Measurements from ENCODE around the gene SYT12.
"Not testable (repeated sequence)": the region's sequence is repeated elsewhere in the genome, so short reads cannot be mapped to it uniquely, and the experiment has no call there.

SYT12 gene

DNA sequence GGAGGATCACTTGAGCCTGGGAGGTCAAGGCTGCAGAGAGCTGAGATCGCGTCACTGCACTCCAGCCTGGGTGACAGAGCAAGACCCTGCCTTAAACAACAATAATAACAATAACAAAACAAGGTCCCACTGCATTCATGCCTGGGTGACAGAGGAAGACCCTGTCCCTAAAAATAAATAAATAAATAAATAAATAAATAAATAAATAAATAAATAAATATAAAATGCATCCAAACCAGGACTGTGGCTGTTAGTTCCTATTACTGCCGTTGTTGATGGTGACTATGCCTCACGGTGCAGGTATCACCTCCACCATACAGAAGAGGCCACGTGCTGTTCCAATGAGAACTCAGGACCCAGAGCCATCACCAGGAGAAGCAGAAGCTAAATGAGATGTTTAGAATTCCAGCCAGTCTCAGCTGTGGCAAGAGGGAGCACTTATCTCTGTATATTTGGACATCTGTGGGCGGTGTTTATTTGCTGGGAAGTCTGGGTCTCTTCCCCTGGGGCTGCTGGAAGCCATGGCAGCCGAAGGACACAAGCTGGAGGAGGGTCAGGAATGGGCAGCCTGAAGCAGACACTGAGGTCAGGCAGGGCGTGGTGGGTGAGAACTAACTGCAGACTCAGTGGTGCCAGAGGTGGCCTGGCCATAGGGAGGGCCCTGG is 26.2 kb upstream of the SYT12 start:
- DNase-seq: peak; percentile 57

DNA sequence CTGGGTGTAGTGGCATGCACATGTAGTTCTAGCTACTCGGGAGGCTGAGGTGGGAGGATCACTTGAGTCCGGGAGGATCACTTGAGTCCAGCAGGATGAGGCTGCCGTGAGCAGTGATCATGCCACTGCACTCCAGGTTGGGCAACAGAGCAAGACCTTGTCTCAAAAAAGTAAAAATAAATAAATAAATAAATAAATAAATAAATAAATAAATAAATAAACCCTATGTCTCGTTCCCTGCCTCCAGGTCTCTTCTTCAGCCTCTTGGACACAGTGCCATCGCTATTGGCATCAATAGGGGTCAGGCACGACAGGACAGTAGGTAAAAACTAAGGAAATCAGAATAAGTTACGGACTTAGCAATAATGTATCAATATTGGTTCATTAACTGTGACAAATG is 23.4 kb upstream of the SYT12 start:
- no peak for DNase-seq

DNA sequence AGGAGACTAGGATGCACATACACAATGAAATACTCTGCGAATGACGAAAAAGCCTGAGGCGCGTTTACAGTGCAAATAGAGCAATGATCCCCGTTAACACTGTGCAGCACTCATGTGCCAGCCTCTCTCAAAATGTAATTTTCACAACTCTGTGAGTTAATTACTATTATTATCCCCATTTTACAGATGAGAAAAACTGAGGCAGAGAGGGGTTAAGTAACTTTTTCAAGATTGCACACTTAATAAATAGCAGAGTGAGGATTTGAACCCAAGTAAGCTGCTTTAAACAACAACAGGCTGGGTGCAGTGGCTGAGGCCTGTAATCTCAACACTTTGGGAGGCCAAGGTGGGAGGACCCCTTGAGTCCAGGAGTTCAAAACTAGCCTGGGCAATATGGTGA is 21.6 kb upstream of the SYT12 start:
- no peak for DNase-seq

DNA sequence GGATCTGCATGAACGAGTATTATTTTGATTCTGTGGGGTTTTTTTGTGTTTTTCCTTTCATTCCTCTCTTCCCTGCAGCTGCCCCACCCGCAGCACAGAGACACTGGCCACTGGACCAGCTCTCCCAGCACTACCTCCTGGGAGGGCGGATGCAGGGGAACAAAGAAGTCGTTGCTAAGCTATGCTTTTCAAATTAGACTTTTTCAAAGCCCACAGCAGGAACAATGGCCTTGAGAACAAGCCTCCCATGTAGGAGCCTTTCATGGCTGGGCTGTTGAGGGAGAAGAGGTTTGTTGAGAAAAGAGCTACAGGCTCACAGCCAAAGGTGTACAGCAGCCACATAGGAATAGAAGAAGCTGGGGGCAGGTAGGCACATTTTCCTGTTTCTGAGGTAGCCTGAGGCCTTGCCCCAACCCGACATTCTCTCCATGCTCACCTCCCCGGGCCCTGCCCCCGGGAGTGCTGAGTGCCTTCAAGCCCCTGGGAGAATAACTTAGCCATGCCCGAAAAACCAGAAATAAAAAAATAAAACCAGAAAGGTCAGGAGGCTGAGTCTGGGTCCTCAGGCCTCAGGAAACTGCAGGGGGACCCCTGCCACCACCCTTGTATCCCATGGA is 20.5 kb upstream of the SYT12 start:
- DNase-seq: no peak

DNA sequence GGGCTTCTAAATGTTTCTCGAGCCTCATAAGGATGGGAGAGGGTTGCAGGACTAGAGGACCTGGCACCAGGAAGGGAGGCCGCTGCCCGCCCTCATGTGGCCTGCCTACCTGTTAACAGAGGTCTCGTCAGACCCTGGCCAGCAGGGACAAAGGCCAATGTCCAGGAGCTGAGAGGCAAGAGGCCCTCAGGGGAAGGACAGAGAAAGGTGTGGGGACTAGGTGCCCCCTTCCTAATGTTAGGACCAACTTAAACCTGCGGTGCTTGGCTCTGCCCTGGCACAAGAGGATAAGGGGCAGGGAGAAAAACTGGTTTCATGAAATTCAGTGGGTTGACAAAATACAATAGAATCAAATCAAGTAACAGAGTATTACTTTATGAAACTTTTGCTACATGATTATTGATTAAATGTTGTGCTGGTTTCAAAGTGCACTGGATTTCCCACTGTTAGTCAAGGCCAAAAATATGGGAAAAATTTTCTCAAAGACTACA is 20.0 kb upstream of the SYT12 start:
- DNase-seq: no peak

DNA sequence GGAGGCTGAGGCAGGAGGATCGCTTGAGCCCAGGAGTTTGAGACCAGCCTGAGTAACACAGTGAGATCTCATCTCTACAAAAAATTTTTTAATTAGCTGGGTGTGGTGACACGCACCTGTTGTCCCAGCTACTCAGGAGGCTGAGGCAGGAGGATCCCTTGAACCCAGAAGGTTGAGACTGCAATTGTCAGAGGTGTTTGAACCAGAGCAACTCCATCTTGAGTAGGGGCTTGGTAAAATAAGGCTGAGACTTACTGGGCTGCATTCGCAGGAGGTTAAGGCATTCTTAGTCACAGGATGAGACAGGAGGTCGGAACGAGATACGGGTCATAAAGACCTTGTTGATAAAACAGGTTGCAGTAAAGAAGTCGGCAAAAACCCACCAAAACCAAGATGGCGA is 17.7 kb upstream of the SYT12 start:
- DNase-seq: not testable (repeated sequence)

DNA sequence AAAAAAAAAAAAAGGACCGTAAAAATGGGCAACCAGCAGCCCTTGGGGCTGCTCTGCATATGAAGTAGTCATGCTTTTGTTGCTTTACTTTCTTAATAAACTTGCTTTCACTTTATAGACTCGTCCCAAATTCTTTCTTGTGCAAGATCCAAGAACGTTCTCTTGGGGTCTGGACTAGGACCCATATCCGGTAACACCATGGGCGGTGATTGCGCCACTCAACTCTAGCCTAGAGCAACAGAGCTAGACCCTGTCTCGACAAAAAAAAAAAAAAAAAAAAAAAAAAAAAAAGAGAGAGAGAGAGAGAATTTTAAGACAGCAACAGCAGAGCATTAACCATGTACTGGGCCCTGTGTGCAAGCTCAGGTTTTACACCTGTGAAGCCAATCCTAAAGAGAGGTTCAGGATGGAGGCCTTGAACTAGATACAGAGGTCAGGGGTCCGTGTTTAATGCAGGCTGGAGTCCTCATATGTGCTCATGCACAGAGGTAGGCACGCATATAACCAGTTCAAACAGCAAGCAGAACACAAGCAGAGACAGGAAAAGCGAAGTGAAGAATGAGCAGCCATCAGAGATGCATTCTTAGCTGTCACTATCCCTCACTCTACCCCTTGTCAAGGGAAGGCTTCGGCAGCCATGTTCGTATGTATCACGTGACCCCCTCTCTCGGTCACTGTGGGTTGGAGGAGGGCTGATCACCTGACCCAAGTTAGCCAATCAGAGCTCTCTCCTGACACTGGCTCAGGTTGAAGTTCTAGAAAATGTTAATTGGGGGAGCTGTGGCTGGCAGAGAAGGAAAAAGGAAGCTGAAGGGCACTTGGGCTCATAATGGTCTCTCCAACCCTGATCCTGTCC is 16.7 kb upstream of the SYT12 start:
- DNase-seq: peak; percentile 42

DNA sequence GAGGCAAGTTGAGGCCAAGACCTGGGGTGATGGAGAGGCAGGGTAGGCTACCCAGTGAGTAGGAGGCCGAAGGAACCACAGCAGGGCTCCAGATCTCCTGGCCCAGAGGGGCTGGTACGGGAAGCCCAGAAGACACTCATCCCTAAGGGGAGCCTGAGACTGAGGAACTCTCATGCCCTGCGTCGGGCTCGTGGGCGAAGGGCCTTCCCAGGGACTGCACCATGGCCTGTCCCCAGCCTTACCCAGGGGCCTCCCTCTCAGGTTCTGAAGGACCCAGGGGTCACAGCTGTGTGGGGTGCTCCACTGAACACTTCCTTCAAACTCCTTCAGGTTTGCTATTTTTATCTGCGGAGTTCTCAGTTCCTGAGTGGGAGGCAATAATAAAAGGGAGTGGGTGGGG is 15.8 kb upstream of the SYT12 start:
- DNase-seq: no peak

DNA sequence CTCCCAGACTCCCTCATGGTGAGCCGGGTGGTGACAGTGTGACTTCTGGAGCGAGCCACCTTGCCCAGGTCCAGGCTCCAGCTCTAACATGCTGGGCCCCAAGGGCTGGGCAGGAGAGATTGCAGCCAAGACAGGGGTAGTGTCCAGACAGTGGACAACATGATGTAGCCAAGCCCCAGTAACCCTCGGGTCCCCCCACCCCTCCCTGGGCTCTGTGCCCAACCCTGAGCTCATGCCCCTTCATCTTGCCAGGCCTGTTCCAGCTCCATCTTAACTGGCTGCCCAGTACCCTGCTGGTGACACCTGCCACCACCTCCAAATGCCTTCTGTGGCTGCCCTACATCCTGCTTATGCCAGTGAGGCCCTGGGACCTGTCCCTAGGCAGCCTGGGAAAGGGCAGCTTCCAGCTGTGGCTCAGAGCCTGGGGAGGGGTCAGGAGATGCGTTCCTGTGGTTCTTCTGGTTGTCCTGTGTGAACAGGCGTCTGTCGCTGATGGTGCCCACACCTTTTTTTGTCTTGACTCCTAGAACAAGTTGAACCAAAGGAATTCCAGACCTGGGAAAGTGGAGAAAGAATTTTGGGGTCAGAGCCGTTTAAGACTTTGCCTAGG is 12.5 kb upstream of the SYT12 start:
- no peak for DNase-seq

DNA sequence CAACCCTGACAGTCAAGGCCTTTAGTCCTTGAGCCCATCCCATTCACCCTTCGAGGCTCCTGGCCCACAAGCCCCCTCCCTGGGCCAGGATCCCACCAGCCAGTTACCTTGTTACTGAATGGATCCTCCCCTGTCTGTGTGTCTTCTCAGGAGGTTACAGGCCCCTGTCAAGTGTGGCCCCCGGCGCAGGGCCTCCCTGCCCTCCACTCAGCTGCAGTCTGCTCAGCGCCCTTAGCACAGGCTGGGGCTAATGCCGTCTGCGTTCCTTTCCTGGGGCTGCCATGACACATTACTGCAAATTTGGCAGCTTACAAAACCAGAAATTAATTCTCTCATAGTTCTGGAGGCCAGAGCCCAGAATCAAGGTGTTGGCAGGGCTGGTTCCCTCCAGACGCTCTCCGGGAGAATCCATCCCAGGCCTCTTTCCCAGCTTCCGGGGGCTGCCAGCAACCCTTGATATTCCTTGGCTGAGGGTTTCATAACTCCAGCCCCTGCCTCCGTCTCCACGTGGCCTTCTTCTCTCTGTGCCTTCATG is 9.4 kb upstream of the SYT12 start:
- no peak for DNase-seq

DNA sequence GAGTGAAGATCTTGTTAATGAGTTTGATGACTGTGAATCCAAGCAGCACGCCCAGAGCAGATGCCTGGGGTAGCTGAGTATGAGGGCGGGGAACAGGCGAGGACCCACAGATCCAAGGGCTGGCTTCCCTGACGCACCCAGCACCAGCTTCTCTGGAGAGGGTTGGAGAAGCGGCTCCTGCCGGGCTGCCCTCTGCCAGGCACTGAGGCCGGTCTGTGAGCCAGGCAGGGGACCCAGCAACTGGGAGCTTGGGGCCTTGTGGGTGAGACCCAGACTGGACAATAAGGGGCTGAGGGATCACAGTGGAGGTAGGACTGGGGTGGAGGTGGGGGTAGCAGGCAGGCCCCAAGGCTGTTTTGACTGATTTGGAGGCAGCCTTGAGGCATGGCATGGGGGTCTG is 8.6 kb upstream of the SYT12 start:
- DNase-seq: no peak

DNA sequence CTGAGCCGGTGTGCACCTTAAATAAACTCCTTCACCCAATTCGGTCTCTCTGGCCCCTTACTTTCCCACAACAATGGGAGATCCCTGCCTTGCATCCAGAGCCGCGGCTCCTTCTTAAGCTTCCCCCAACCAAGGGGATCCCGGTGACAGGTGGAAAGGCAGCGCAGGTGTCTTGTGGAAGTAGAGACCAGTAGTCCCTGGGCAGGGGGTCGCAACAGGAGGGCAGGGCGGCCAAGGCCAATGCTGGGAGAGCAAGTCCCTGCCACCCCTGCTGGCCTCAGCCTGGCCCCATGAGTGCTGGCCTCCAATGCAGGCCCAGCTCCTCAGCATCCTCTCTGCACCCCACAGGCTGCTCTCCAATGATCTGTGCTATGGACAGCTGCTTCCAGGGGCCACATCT is 7.9 kb upstream of the SYT12 start:
- no peak for DNase-seq

DNA sequence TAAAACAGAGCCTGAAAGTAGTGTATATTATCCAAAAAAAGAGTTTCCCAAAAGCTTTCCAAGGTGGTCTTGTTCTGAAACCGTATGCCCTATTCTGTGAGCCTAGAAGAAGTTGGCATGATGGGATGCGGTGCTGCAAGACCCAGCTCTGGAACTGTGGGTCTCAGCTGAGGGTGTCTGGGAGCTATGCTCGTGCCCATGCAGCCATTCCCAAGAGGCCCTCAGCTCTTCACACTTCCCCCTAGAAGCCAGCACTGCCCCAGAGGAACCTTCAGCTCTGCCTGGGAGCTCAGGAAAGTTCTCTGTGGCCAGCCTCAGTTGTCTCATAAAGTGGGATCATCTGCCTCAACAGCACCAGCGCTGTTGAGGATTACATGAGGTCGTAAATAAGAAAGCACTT is 6.4 kb upstream of the SYT12 start:
- no peak for DNase-seq

DNA sequence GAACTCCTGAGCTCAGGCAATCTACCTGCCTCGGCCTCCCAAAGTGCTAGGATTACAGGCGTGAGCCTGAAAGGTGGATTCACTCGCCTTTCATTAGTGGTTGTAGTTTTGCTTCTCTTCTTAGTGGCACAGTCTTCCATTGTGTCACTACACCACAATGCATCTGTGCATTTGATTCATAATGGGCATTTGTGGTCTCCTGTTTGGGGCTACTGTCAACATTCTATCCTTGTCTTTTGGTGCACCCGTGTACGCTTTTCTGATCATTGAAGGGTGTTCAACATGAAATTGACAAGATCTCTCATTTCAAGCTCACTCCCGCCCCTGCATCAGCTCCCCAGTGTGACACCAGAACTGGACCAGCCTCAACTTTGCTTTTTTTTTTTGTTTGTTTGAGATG is 2.0 kb upstream of the SYT12 start:
- DNase-seq: no peak

DNA sequence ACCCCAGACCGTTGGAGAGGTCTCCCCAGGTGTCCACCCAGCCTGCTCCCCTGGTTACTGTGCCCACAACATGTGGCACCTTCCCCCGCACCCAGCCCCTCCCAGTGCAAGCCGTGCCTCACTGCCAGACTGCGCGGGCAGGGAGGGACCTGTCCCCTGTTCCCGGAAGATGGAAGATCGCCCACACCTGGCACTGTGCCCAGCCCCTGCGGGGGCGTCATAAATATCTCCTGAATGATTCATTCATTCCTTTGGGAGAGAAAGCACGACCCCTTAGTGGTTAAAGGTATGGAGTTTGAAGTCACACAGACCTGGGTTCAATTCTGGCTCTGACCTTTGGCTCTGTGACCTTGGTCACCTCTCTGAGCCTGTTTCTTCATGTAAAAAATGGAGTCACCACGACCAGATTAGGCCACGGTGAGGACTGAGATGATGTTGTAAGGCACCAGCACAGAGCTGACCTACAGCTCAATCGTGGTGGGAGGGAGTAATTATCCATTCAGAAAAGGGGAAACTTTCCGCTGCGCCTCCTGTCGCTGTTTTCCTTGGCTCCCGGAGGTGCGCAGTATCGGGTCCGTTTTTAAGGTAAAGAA is 497 bp upstream of the SYT12 start:
- peak; percentile 46 for DNase-seq

DNA sequence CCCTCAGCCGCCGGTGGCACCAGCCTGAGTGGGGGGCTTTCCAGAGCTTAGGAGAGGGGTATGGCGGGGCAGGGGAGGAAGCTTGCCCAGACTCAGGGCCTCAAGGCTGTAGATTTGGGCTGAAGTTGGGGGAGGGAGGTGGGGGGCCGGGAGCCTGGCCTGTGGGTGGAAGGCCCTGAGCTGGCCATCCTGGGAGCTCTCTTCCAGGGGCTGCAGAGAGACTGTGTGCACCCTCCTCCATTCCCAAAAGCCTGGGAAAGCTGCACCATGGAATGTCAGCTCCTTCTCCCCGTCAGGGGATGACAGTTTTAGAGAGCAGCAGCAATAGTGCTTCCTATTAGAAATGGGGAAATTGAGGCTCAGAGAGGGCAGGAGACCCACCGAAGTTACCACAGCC is 1.0 kb downstream of the SYT12 start:
- no peak for DNase-seq

DNA sequence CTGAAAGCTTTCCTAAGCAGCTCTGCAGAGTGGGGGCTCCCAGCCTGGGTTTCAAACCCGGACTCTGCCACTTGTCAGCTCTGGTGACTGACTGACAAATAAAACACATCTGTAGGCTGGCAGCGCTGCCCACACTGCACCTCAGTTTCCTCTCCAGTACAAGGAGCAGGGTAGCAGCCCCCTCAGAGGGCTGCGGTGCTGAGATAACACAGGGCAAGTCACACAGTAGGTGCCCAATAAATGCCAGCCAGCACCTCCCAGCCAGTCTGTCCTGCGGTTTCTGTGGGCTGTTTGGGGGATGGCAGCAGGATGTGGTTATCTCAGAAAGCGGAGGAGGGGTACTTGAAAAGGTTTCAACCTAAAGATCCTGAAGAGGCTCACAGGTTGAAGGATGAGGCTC is 1.5 kb downstream of the SYT12 start:
- no peak for DNase-seq

DNA sequence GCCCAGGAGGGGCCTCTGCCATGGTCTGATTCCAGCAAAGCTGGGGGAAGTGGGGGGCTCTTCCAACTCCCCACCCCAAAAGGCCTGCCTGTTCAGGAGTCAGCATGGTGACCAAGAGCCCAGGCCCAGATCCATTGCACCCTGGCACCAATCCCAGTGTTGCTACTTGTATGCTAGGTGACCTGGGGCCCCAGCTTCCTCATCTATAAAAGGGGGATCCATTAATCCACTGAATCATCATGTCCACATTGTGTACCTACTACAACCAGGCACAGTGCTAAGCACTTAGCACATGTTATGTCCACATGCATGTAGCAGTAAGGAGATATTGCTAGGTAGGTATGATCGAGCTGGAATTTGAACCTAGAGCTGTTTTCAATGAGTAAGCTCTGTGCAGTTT is 2.0 kb downstream of the SYT12 start:
- no peak for DNase-seq

DNA sequence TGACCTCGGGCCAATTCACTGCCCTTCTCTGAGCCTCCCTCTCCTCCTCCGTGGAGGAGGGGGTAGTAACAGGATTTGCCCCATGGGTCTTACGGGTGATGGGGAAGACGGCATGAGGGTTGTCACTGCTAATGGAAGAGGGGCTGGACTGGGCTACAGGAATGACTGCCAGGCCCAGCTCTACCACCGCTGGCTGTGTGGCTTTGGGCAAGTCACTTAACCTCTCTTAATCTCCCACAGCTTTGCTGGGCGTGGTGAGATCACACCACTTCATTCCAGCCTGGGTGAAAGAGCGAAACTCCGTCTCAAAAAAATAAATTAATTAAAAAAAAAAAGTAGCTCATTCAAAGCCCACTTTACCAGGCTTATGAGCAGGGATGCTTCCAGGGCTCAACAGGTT is 2.8 kb downstream of the SYT12 start:
- no peak for DNase-seq

DNA sequence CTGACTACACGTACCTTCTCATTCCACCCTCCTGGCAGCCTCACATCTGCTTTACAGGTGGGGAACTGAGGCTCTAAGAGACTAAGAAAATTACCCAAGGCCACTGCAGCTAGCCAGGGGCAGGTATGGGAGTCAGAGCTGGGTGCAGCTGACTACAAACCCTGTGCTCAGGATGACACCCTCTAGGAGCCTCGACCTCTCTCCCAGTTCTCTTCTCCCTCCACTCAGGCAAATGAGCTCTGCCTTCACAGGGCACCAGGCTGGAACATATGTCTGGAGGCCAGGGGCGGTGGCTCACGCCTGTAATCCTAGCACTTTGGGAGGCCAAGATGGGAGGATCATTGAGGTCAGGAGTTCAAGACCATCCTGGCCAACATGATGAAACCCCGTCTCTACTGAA is 4.0 kb downstream of the SYT12 start:
- no peak for DNase-seq

DNA sequence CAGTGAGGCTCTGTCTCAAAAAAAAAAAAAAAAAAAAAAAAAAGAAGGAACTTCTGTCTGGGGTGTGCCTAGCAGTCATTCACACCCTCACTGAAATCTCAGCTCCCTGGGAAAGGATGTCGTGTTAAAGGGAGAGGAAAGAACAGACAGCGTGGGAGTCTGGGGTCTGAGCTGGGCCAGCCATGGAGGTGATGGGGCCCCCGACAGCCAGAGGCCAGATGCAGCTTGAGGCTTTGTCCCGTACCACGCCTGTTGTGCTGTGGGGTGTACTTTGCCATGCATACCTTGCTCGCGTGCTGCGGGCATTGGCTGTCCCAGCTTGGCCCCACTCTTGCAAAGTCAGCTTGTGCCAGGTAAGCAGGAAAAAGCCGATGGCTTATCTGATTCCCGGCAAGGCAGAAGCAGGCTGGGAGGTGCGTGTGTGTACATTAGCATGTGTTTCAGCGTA is 4.6 kb downstream of the SYT12 start:
- no peak for DNase-seq

DNA sequence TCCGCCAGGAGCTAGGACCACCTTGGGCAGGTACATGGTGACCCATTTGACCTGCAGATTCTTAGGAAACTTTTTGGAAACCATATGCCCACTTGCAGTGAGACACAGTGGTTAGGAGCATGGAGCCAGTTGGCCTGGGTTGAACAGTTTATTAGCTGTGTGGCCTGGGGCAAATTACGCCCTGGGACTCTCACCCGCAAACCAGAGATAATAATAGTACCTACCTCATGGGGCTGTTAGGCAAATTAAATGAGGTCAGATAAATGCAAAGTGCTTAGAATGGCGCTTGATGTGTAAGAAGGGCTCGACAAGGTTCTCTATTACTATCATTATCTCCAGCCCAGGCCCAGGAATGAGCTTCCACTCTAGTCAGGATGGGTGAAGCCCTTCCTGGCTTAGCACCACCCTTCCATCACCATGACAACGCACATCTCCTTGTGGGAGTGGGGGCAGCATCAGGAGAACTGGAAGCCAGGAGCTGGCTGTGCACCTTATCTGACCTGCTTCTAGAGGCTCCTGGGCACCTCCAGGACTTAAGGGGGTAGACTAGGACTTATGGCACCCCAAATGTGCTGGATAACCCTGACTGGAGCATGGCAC is 5.1 kb downstream of the SYT12 start:
- DNase-seq: no peak
